ENCODE data around the gene SWT1.

- no peak for TF ChIP-seq POLR2A (IDR thresholded peaks at IDR 0.05; ENCODE audit: low read depth, low read length)
- no peak for TF ChIP-seq POU2F2 (IDR thresholded peaks at IDR 0.05; ENCODE audit: low read depth, low read length)
- no peak for TF ChIP-seq POLR2AphosphoS5 (IDR thresholded peaks at IDR 0.05; ENCODE audit: low read depth, low read length)
Observed at GRCh38 chr1:185166106-185166505, 9.1 kb downstream of the SWT1 start.

Data from GM12891 (cell line).